Osteoblast (primary cell): ENCODE measurements around the gene CFAP57. TPM values are rescaled to one million over a fixed set of nuclear protein-coding genes. Genes with fewer than 3 reads are reported as not detected.

Source experiments
- DNase-seq: peaks from one replicate; pipeline ENCODE4 v3.0.0; 2011; ENCODE audit warnings: low spot score, mixed read lengths; ENCODE audit not compliant: insufficient read length; ENCODE audit errors: missing footprints
- H2AFZ ChIP-seq: 2 replicates; pipeline ENCODE4 v1.6.0; 2011; ENCODE audit warnings: mild to moderate bottlenecking, low read length
- H3K27ac ChIP-seq: 2 replicates; pipeline ENCODE4 v1.5.1; 2011; ENCODE audit warnings: mild to moderate bottlenecking, low read depth, low read length, moderate library complexity
- H3K27me3 ChIP-seq: 2 replicates; pipeline ENCODE4 v1.6.0; 2012; ENCODE audit warnings: mild to moderate bottlenecking, control low read depth, inconsistent platforms, low read length, moderate library complexity; ENCODE audit not compliant: insufficient read depth
- H3K36me3 ChIP-seq: 2 replicates; pipeline ENCODE4 v1.5.1; 2011; ENCODE audit warnings: mild to moderate bottlenecking, low read length, control low read depth, moderate library complexity; ENCODE audit not compliant: insufficient read depth
- H3K4me1 ChIP-seq: 2 replicates; pipeline ENCODE4 v1.5.1; 2011; ENCODE audit warnings: mild to moderate bottlenecking, low read length, control low read depth, moderate library complexity; ENCODE audit not compliant: insufficient read depth
- H3K4me2 ChIP-seq: 2 replicates; pipeline ENCODE4 v1.6.0; 2011; ENCODE audit warnings: mild to moderate bottlenecking, low read length; ENCODE audit not compliant: insufficient read depth
- H3K4me3 ChIP-seq: fragments of 200-600 bp; sonication (generic); 3 replicates; pipeline ENCODE4 v1.5.1; 2012; ENCODE audit warnings: mild to moderate bottlenecking, low read length, inconsistent platforms; ENCODE audit not compliant: insufficient read depth
- H3K79me2 ChIP-seq: 2 replicates; pipeline ENCODE4 v1.6.0; 2012; ENCODE audit warnings: mild to moderate bottlenecking, low read length, control low read depth, inconsistent platforms; ENCODE audit not compliant: insufficient read depth
- H3K9me3 ChIP-seq: 2 replicates; pipeline ENCODE4 v1.5.1; 2011; ENCODE audit warnings: low read depth, low read length, control low read depth
- H4K20me1 ChIP-seq: 2 replicates; pipeline ENCODE4 v1.6.0; 2012; ENCODE audit warnings: mild to moderate bottlenecking, low read length, control low read depth; ENCODE audit not compliant: insufficient read depth
- total RNA-seq: library from RNA; depleted of rRNA; stranded (reverse); fragments of >200 nt; gene quantifications from 2 replicates; pipeline ENCODE4 v1.2.3, GENCODE V29; 2012
- TF ChIP-seq, protein P1 (sequence below): IDR thresholded peaks from 2 replicates; pipeline ENCODE4 v1.5.1; 2011; ENCODE audit warnings: mild to moderate bottlenecking, low read depth, low read length, moderate library complexity; ENCODE audit errors: extremely low read depth

CFAP57 gene
- total RNA-seq, 1 donor = under 0.01 TPM

DNA sequence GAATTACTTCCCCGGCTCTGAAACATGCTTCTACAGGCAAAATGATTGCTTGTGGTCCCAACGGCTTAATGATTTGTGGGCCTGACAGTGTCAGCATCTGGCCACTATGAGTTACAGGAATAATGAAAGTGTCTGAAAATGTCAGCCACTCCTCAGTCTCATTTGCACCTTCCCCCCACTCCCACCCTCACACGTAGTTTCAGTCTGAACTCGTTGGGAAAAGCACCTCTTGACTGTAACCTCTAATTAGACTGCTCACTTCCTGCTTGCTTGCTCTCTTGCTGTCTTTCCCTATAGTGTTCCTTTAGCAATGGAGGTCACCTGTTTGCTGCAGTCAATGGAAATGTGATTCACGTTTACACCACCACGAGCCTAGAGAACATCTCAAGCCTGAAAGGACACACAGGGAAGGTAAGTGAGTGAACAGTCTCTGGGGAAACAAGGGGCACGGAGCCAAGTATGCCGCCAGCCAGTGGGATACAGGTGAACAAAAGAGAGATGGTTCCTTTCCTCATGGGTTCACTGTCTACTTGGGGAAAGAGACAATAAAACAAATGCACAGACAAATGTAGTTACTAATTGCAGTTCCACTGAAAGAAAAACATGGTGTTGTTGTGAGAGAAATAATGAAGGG, 27.1 kb downstream of the CFAP57 start:
- H3K9me3 ChIP-seq = no peaks in the 10 kb centered on the region
- TF ChIP-seq, protein P1, sequence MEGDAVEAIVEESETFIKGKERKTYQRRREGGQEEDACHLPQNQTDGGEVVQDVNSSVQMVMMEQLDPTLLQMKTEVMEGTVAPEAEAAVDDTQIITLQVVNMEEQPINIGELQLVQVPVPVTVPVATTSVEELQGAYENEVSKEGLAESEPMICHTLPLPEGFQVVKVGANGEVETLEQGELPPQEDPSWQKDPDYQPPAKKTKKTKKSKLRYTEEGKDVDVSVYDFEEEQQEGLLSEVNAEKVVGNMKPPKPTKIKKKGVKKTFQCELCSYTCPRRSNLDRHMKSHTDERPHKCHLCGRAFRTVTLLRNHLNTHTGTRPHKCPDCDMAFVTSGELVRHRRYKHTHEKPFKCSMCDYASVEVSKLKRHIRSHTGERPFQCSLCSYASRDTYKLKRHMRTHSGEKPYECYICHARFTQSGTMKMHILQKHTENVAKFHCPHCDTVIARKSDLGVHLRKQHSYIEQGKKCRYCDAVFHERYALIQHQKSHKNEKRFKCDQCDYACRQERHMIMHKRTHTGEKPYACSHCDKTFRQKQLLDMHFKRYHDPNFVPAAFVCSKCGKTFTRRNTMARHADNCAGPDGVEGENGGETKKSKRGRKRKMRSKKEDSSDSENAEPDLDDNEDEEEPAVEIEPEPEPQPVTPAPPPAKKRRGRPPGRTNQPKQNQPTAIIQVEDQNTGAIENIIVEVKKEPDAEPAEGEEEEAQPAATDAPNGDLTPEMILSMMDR = no peak
- H3K27me3 ChIP-seq = no peaks in the 10 kb centered on the region
- H3K4me3 ChIP-seq = no peak overlapping the region
- H2AFZ ChIP-seq = peak overlapping the region; percentile 46
- H3K79me2 ChIP-seq = no peaks in the 10 kb centered on the region
- no peak overlapping the region for H3K4me2 ChIP-seq
- no peaks in the 10 kb centered on the region for H3K4me1 ChIP-seq
- H3K27ac ChIP-seq = no peak overlapping the region
- no peak for DNase-seq
- H3K36me3 ChIP-seq = no peaks in the 10 kb centered on the region
- no peaks in the 10 kb centered on the region for H4K20me1 ChIP-seq

DNA sequence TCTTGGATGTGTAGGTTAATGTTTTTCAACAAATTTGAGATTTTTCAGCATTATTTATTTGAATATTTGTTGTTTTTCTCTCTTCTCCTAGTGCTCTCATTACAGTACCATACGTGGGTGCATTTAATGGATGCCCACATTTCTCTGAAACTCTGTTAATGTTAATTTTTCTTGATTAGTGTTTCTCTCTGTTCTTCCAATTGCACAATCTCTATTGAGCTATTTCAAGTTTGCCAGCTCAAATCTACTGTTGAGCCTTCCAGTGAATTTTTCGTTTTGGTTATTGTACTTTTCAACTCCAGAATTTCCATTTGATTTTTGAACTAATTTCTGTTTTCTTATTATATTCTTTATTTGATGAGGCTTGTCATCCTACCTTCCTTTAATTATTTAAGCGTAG, 31.7 kb downstream of the CFAP57 start:
- no peaks in the 10 kb centered on the region for H3K79me2 ChIP-seq
- H3K27me3 ChIP-seq = no peaks in the 10 kb centered on the region
- no peak overlapping the region for H3K4me2 ChIP-seq
- H3K4me3 ChIP-seq = no peak overlapping the region
- H3K4me1 ChIP-seq = peaks cover 29% of the 10 kb centered on the region
- no peaks in the 10 kb centered on the region for H3K9me3 ChIP-seq
- DNase-seq = no peak
- TF ChIP-seq, protein P1 = no peak
- no peaks in the 10 kb centered on the region for H4K20me1 ChIP-seq
- H3K27ac ChIP-seq = no peak overlapping the region
- H2AFZ ChIP-seq = no peak overlapping the region
- H3K36me3 ChIP-seq = no peaks in the 10 kb centered on the region

DNA sequence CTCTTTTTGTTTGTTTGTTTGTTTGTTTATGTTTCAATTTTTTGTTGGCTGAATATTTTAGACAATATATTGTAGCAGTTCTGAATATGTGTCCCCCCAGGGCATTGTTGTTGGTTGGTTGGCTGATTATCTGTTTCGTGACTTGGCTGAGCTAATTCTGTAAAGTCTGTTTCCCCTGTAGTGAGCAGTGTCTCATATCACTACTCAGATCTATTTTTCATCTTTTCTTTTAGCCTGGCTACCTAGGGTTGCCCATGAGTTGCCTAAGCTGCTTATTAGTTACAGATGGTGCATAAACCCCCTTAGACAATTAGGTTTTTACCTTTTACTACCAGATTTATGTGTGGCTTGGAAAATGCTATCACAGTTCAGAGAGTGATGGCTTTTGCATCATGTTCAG, 32.3 kb downstream of the CFAP57 start:
- Histone ChIP-seq H3K36me3 (no peaks in the 10 kb centered on the region), H3K27ac (no peak overlapping the region), H3K4me2 (no peak overlapping the region), H2AFZ (no peak overlapping the region), H3K4me1 (peaks cover 29% of the 10 kb centered on the region), H3K27me3 (no peaks in the 10 kb centered on the region), H3K9me3 (no peaks in the 10 kb centered on the region), H3K4me3 (no peak overlapping the region), H4K20me1 (no peaks in the 10 kb centered on the region), H3K79me2 (no peaks in the 10 kb centered on the region)
- DNase-seq = no peak
- TF ChIP-seq, protein P1 = no peak

DNA sequence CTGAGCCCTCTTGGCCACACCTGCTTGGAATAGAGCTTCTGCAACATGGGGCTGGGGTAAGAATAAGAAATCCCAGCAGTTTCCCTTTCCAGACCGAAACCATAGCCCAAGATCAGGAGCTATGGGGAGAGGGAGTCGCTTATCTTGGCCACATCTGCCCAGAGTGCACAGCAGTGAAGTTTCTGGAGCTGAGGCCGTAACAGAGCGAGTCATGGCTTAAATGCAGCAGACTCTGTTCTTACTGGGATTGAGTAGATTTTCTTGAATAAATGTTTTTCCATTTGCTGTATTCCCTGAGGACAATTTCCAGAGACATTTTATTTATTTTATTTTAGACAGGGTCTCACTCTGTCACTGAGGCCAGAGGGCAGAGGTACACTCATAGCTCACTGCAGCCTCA, 33.5 kb downstream of the CFAP57 start:
- Histone ChIP-seq H3K9me3 (no peaks in the 10 kb centered on the region), H3K27ac (peak overlapping the region; percentile 88), H3K36me3 (no peaks in the 10 kb centered on the region), H3K27me3 (no peaks in the 10 kb centered on the region), H2AFZ (peak overlapping the region; percentile 67), H3K4me3 (no peak overlapping the region), H3K4me1 (peaks cover 29% of the 10 kb centered on the region), H4K20me1 (no peaks in the 10 kb centered on the region), H3K79me2 (no peaks in the 10 kb centered on the region), H3K4me2 (peak overlapping the region; percentile 61)
- TF ChIP-seq, protein P1 = no peak
- no peak for DNase-seq
